ENCODE results near the gene ZBED4.

DNA sequence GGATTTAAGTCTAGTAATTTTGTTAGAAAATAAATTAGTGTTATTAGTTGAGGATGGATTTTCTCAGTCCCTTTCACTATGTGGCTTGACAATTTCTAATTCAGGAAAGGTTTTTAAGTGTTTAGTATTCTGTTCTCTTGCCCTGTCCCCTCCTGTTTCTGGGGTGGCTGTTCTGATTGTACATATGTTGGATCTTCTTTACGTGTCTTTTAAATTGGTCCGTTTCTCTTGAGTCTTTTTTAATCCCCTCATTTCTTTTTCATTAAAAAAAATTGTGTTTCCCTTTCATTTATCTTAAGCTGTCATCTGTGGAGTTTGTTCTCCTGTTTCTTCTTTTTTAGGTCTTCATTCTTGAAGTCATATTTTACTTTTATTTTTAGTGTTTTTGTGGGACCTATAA lies 12.5 kb downstream of the ZBED4 start:
- TF ChIP-seq, protein P1, sequence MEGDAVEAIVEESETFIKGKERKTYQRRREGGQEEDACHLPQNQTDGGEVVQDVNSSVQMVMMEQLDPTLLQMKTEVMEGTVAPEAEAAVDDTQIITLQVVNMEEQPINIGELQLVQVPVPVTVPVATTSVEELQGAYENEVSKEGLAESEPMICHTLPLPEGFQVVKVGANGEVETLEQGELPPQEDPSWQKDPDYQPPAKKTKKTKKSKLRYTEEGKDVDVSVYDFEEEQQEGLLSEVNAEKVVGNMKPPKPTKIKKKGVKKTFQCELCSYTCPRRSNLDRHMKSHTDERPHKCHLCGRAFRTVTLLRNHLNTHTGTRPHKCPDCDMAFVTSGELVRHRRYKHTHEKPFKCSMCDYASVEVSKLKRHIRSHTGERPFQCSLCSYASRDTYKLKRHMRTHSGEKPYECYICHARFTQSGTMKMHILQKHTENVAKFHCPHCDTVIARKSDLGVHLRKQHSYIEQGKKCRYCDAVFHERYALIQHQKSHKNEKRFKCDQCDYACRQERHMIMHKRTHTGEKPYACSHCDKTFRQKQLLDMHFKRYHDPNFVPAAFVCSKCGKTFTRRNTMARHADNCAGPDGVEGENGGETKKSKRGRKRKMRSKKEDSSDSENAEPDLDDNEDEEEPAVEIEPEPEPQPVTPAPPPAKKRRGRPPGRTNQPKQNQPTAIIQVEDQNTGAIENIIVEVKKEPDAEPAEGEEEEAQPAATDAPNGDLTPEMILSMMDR (IDR thresholded peaks at IDR 0.05; ENCODE audit: insufficient read depth, low read depth, low read length) = no peak
- TF ChIP-seq EZH2 (IDR thresholded peaks at IDR 0.05; ENCODE audit: insufficient read depth, low read length) = no peak

All from astrocyte (in vitro differentiated cells and primary cell).